Measurements from ENCODE around the gene PDGFRB.
A peak's percentile ranks its signal among the peaks of the same experiment; 100 is the strongest.

The PDGFRB gene

DNA sequence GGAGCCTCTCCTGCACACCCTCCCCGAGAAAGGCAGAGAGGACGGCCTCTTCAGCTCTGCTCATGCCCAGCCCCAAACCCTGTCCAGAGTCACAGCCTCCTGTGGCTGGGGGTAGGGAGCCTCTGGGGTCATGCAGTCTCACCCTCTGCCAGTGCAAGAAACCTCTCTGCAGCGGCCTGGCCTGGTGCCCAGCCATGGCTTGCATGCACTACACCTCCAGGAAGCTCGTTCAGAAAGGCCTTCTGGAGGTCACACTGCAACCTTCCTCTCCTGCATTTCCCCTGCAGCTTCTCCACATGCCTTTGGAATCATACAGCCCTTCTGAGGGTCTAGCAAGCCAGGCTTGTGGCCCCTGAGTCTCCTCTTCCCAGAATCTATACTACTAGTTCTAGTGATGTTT is 87.2 kb downstream of the PDGFRB start:
- no peak overlapping the region for H3K4me3 ChIP-seq (ENCODE audit: low read depth, low read length)
- TF ChIP-seq, protein P1, sequence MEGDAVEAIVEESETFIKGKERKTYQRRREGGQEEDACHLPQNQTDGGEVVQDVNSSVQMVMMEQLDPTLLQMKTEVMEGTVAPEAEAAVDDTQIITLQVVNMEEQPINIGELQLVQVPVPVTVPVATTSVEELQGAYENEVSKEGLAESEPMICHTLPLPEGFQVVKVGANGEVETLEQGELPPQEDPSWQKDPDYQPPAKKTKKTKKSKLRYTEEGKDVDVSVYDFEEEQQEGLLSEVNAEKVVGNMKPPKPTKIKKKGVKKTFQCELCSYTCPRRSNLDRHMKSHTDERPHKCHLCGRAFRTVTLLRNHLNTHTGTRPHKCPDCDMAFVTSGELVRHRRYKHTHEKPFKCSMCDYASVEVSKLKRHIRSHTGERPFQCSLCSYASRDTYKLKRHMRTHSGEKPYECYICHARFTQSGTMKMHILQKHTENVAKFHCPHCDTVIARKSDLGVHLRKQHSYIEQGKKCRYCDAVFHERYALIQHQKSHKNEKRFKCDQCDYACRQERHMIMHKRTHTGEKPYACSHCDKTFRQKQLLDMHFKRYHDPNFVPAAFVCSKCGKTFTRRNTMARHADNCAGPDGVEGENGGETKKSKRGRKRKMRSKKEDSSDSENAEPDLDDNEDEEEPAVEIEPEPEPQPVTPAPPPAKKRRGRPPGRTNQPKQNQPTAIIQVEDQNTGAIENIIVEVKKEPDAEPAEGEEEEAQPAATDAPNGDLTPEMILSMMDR (IDR thresholded peaks at IDR 0.05; ENCODE audit: insufficient read depth, low read depth, low read length, missing control alignments): no peak
- DNase-seq (ENCODE audit: low read depth): no peak

DNA sequence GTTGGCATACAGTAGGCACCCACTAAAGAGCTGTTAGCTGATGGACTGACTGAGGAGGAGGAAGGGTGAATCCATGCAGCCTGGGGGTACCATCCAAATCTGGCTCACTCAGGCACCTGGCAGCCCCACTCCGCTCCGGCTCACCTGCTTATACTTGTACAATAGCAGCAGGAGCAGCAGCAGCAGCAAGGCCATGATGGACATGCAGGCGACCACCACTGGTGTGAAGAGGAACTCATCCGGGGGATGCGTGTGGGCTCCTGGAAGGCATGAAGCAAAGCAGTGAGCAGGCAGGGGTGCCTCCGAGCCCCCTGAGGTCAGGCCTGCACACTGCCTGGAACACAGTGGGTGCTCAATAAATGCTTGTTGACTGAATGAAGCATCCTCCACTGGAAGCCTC is 87.6 kb downstream of the PDGFRB start:
- DNase-seq (ENCODE audit: low read depth): no peak
- TF ChIP-seq, protein P1 (IDR thresholded peaks at IDR 0.05; ENCODE audit: insufficient read depth, low read depth, low read length, missing control alignments): no peak
- no peak overlapping the region for H3K4me3 ChIP-seq (ENCODE audit: low read depth, low read length)

- no peak overlapping the region for H3K4me3 ChIP-seq (ENCODE audit: low read depth, low read length)
- DNase-seq (ENCODE audit: low read depth): no peak
- TF ChIP-seq, protein P1 (IDR thresholded peaks at IDR 0.05; ENCODE audit: insufficient read depth, low read depth, low read length, missing control alignments): no peak
Observed at GRCh38 chr5:150067405-150067960, 88.2 kb downstream of the PDGFRB start.

- no peak overlapping the region for H3K4me3 ChIP-seq (ENCODE audit: low read depth, low read length)
- TF ChIP-seq, protein P1 (IDR thresholded peaks at IDR 0.05; ENCODE audit: insufficient read depth, low read depth, low read length, missing control alignments): no peak
- DNase-seq (ENCODE audit: low read depth): peak; percentile 28
Observed at GRCh38 chr5:150066901-150067396, 88.7 kb downstream of the PDGFRB start.

DNA sequence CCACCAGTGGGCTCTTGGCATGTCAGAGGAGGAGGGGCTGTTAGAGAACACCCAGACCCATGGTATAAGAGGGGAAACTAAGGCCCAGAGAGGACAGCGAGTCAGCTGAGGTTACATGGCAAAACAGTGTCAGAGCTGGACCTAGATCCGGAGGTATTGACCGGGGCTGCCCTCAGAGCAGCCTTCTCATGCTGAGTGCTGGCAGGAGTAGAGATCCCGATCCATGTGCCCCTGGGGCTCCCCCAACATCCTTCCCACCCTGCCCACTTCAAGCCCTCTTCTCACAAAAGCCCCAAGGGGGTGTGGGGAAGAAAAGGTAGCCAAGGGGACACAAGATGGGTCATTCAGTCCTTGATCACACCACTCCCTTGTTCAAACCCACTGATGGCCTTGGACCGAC is 89.2 kb downstream of the PDGFRB start:
- TF ChIP-seq, protein P1 (IDR thresholded peaks at IDR 0.05; ENCODE audit: insufficient read depth, low read depth, low read length, missing control alignments): no peak
- no peak overlapping the region for H3K4me3 ChIP-seq (ENCODE audit: low read depth, low read length)

GRCh38 chr5:150065886-150066285 is 89.8 kb downstream of the PDGFRB start:
- H3K4me3 ChIP-seq (ENCODE audit: low read depth, low read length): no peak overlapping the region
- no peak for DNase-seq (ENCODE audit: low read depth)
- TF ChIP-seq, protein P1 (IDR thresholded peaks at IDR 0.05; ENCODE audit: insufficient read depth, low read depth, low read length, missing control alignments): no peak

More for the DNA sequence above, 89.2 kb downstream of the PDGFRB start:
- DNase-seq (ENCODE audit: low read depth): no peak

- TF ChIP-seq, protein P1 (IDR thresholded peaks at IDR 0.05; ENCODE audit: insufficient read depth, low read depth, low read length, missing control alignments): no peak
- DNase-seq (ENCODE audit: low read depth): no peak
- no peak overlapping the region for H3K4me3 ChIP-seq (ENCODE audit: low read depth, low read length)
Observed at GRCh38 chr5:150065346-150065745, 90.3 kb downstream of the PDGFRB start.
